NCI-H2029 treated with DMSO at 0.1 percent for 48 hours (cell line): ENCODE data around the gene STPG2.

Source experiments
- DNase-seq: peaks from one replicate; lab custom pipeline; 2025; lab: John Stamatoyannopoulos, UW

STPG2 gene

DNA sequence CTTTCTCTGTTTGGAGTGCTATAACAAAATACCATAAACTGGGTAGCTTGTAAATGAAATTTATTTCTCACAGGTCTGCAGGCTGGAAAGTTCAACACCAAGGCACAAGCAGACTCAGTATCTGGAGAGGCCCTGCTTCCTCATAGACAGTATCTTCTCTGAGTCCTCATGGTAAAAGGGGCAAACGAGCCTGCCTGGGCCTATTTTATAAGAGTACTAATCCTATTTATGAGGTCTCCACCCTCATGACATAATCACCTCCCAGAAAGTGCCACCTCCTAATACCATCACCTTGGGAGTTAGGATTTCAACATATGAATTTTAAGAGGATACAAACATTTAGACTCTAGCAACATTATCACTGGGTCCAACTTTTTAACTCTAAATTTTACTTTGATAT is 200.3 kb downstream of the STPG2 start:
- no peak for DNase-seq

DNA sequence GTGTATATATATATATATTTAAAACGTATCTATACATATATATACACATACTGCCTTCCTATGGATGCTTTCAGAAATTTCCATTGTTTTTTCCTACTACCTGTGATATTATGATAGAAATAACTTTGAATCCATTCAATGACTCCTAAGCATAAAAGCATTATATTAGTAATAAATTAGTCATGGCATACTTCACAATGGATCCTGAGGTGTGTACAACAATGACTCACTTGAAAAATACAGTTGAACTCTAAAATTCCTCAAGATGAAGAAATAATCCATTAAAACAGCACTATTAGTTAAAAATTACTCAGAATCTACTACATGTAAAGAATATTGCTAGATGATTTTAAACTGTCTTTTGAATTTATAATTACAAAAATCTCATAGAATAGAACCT is 201.1 kb downstream of the STPG2 start:
- DNase-seq, result no peak

DNA sequence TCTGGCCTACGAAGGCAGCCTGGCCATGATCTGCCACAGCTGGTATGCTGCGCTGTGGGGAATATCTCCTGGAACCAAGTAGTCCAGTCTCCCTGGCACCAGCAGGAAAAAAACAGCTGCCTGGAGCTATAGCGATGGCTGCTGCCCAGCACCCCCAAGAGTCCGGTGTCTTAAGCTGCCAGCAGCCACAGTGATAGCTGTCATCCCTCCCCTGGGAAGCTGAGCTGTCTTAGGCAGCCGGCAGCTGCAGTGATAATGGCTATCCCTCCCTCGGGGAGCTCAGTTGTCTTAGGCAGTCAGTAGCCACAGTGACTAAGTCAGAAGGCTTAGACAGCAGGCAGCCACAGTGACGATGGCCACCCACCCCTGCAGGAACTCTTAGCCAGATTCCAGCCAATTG is 205.1 kb downstream of the STPG2 start:
- DNase-seq, result no peak

DNA sequence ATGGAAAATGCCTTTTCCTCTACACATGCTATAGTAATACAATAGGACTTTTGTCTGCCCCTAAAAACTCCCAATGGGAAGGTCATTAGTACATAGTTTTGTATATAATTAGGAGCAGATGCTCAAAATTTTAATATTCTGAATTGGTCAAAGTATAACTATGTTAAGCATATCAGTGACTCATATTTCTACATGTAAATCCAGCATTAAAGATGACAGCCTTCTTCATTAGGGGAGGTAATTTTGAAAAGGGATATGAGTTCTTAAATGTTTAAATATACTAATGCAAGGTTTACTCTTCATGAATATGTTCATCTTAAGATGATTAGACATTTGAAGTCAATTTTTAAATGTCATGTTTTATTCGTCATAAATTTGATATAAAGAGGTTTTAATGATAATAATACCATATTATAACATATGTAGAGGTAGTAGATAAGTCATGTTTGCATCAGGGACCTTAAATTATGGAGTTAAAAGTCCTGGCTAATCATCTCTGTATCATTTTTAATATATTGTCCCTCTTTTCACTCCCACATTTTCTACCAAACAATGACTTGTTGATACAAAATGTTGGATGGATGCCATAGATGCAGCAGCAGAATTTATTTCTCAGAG is 218.8 kb downstream of the STPG2 start:
- DNase-seq, result no peak

DNA sequence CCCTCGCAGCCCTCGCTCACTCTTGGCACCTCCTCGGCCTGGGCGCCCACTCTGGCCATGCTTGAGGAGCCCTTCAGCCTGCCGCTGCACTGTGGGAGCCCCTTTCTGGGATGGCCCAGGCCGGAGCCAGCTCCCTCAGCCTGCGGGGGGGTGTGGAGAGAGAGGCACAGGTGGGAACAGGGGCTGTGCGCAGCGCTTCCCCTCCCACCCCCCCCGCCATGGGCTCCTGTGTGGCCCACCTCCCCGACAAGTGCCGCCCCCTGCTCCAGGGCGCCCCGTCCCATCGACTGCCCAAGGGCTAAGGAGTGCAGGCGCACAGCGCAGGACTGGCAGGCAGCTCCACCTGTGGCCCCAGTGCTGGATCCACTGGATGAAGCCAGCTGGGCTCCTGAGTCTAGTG is 220.2 kb downstream of the STPG2 start:
- DNase-seq, result no peak

DNA sequence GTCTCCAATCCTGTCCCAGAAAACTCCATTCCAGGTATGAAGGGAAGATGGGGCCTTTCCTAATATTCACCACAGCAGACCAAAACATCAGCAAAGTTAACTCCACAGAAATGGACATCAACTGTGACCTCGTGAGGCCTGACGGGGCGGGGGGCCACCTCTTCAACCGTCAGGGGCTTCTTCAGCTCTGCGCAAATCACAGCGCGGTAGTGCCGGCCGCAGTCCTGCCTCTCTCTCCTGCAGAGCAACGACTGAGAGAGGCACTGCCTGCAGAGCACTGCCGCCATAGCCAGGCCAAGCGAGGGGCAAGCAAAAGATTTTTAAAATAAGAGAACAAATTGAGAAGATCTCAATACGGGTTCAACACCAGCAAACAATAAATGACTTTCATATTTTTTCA is 226.2 kb downstream of the STPG2 start:
- DNase-seq, result no peak

DNA sequence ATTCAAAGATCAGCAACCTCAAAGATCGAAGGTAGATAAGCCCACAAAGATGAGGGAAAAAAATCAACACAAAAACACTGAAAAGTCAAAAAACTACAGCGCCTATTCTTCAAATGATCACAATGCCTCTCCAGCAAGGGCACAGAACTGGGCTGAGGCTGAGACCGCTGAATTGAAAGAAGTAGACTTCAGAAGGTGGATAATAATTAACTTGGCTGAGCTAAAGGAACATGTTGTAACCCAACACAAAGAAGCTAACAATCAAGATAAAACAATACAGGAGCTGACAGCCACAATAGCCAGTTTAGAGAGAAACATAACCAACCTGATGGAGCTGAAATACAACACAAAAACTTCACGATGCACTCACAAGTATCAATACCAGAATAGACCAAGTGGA is 231.1 kb downstream of the STPG2 start:
- DNase-seq, result no peak

DNA sequence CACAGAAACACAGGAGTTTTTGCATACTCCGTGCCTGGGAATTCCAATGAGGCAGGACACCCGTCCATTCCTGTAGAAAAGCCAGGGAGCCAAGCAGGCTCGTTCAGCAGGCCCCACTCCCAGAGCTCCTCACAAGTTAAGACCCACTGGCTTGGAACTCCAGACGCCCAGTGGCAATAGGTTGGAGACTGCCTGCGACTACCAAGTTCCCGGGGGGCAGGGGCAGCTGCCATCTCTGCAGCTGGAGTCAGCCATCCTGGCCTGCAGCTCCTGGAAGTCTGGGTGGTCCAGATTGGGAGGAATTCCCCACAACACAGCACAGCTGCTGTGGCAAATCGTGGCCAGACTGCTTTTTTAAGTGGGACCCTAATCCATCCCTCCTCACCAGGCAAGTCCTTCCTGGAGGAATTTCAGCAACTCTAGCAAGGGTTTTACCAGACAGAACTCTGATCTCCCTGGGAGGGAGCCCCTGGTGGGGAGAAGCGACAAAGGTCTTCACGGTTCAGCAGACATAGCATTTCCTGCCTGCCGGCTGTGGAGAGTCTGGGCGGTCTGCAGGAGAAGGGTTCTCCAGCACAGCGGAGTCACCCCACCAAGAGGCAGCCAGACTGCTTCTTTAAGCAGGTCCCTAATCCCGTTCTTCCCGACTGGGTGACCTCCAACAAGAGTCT is 231.9 kb downstream of the STPG2 start:
- DNase-seq, result no peak

DNA sequence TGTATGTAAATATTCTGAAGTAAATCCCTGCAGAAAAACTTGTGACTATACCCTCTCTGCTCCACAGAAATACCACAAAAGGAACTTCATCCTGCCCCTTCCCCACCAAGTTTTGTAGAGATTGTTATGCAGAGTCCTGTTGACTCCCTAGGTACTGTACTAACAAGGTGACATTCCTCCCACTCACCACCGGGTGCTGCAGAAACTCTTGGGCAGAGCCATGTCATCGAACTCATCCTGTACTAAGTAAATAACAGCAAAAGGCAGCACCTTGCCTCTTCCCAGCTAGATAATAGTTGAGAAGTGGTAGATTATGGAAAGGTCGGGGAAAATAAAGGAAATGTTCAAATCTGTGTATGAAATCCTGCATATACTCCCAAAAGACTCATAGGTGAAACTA is 233.3 kb downstream of the STPG2 start:
- DNase-seq, result no peak

DNA sequence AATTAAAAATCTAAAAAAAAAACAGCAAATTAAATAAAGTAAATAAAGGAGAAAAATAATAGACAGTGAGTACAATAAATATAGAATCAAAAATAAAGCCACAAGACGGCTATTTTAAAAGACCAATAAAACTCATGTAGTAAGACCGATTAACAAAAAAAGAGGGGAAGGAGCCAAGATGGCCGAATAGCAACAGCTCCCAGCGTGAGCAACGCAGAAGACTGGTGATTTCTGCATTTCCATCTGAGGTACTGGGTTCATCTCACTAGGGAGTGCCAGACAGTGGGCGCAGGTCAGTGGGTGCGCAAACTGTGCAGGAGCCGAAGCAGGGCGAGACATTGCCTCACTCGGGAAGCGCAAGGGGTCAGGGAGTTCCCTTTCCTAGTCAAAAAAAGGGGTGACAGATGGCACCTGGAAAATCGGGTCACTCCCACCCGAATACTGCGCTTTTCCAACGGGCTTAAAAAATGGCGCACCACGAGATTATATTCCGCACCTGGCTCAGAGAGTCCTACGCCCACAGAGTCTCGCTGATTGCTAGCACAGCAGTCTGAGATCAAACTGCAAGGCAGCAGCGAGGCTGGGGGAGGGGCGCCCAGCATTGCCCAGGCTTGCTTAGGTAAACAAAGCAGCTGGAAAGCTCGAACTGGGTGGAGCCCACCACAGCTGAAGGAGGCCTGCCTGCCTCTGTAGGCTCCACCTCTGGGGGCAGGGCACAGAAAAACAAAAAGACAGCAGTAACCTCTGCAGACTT is 239.7 kb downstream of the STPG2 start:
- DNase-seq, result peak; percentile 25

DNA sequence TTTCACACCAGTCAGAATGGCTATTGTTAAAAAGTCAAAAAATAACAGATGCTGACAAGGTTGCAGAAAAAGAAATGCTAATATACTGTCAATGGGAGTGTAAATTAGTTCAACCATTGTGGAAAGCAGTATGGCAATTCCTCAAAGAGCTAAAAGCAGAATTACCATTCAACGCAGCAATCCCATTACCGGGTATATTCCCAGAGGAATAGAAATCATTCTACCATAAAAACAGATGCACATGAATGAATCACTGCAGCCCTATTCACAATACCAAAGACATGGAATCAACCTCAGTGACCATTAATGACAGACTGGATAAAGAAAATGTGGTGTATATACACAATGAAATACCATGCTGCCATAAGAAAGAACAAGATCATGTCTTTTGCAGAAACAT is 243.0 kb downstream of the STPG2 start:
- DNase-seq, result no peak

DNA sequence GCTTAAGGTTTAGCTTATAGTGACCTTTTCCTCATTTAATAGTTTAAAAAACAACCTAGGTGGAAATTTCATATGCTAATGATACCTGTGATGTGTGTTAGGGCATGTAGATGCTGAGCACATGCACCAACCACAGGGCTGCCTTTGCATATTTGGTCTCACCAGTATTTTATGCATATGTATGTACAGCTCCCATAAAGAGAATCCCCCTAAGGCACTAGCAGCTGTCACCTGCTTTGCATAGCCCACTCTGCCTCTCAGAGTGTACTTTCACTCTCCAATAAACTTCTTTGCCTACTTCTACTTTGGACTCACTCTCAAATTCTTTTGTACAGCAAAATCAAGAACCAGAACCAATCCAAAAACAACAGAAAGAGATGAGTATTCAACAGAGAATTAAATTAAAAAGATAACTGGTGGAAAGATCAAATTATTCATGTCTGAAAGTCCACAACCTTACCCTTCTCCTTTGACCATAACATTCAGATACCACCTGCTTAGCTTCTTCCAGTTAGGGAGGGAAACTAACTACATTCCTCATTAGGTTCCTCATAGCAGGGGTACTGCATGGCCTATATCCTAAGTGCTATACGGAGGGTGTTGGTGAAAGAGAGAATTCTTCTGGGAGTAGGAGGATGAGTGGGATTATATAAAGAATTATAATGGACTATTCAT is 250.5 kb downstream of the STPG2 start:
- no peak for DNase-seq

DNA sequence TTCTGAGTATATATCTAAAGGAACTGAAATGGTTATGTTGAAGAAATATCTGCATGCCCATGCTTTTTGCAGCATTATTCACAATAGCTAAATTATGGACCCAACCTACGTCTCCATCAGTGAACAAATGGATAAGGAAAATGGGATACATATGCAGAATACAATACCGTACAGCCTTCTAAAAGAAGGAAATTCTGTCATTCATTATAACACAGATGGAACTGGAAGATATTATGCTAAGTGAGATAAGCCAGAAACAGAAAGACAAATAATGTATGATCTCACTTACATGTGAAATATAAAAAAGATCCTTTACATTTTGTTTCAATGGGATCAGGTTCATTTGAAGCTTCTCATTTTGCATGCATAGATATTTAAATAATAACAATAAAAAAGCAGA is 263.3 kb downstream of the STPG2 start:
- DNase-seq, result no peak

DNA sequence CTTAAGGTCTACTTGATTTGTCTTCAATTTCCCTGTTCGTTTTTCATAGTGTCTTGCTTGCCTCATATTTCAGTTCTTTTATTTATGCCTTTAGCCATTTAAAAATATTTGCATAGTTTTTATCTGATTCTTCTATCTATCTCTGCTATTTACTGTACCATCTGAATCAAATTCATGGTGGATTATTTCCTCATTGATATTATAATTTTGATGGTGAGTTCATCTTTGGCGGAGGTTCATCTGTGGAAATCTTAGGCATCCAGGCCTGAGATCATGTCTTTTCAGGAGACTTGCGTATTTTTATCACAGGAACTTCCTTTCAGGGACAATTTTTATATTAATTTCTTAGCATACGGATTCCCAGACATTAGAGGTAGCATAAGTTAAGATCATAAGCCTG is 275.2 kb downstream of the STPG2 start:
- DNase-seq, result no peak

DNA sequence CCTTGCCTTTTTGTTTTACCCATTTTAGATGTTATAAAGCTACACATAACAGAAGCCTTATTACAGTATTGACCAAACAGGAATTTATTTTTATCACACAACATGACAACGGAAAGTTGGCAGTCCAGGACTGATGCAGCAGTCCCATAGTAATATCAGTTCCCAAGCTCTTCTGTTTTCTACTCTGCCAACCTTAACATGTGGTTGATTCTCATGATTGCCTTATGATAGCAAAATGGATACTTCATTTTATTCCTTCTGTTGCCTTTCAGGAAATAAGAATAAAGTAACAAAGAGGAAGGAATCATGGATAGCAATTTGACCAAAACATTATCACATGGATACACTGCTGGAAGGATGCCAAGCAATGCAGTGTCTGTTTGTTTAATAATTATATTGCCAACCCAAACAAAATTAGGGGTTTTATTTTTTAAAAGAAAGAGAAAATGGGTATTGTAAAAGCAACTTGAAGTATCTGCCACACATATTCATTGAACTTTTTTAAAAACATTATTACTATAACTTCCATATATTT is 275.7 kb downstream of the STPG2 start:
- DNase-seq, result no peak

DNA sequence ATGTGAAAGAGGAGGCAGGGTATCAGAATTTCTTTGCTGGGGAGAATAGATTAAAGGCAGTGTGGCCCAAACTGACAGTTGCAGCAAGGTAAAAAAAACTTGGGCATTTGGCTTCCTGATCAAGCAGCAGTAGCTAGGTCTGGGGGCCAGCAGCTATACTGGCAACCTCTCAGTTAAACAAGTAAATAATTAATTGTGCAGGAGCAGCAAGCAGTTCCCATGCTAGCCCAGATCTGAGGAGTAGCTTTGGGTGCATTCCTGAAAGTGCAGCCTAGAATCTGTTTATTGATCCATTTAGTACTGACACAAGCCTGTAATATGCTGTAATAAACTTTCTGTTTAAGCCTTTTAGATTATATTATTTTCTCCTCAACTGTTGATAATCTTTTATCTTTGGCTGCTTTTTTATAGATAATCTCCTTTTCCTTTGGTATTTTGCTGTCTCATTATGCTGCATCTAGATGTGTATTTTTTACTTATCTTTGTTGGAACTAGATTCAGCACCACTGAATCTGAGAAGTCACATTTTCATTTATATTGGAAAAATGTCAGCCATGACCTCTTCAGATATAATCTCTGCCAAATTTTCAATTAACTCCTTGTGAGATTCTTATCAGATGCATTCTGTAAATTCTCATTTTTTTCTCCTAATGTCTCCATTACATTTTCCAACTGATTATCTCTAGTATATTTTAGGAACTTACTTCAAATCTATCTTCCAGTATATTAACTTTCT is 276.3 kb downstream of the STPG2 start:
- DNase-seq, result no peak

DNA sequence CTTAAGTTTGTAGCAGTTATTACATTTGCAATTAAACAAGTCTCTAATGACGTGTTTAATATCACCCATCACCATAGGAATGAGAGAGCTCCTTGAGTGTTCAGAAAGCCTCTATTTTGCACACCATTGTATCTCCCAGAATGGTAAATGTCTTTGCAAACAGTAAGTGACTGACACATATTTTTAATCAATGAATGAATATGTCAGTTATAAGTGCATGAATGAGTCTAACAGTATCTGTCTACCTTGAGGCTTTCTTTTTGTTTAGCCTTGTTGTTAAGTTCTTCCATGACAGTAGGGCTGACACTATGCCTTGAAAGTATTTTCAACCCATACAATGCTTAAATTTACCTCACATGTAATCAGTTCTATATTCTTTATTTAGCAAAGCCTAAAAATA is 292.2 kb downstream of the STPG2 start:
- DNase-seq, result no peak

DNA sequence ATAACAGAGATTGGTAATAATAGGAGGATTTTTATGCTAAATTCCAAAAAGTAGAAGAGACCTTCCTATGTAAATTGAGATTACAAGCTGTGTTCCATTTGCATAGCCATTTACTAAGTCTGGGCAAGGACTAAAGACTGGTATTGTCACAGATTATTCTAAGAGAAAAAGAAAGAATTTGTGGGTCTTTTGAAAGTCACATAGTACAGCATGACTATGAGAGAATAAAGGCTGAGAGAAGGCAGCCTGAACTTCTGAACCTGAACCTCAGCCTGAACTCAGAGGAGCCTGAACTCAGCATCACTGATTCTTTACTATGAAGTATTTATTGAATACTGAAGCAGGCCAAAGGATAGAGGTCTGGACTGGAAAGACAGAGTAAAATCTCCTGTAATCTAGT is 297.5 kb downstream of the STPG2 start:
- DNase-seq, result no peak

DNA sequence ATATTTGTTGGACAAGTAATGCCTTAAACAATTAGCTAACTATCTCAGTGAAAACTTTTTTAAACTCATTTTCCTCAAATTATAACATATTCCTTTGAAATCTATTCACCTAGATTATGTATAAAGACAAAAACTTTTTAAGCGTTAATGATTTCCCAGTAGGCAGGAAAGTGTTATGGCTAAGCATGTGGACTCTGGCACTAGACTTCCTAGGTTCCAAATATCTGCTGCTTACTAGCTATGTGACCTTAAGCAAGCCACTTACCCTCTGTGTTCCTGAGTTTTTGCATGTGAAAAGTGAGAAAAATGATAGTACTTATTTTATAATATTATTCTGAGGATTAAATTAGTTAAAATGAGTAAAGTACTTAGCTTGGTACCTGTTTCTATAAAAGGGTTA is 301.8 kb downstream of the STPG2 start:
- no peak for DNase-seq

DNA sequence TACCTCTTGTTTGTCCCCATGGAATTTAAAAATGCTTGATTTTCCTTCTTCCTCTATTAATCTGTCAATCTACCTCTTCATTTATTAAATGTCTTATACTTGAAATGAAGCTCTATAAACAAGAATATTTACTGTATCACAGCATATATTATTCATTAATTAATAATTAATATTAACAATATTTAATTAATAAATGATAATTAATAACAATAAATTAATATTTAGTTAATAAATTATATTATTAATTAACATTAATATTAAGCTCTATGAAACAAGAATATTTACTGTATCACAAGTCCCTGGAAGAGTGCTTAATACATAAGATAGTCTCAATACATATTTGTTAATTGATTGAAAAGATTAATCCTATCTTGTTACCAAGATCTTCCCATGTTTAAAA is 306.6 kb downstream of the STPG2 start:
- no peak for DNase-seq

DNA sequence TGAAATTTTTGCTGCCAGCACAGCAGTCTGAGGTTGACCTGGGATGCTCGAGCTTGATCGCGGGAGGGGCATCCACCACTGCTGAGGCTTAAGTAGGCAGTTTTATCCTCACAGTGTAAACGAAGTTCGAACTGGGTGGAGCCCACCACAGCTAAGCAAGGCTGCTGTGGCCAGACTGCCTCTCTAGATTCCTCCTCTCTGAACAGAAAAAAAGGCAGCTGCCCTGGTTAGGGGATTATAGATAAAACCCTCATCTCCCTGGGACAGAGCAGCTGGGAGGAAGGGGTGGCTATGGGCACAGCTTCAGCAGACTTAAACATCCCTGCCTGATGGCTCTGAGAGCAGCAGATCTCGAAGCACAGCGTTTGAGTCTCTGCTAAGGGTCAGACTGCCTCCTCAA is 314.6 kb downstream of the STPG2 start:
- DNase-seq, result no peak

DNA sequence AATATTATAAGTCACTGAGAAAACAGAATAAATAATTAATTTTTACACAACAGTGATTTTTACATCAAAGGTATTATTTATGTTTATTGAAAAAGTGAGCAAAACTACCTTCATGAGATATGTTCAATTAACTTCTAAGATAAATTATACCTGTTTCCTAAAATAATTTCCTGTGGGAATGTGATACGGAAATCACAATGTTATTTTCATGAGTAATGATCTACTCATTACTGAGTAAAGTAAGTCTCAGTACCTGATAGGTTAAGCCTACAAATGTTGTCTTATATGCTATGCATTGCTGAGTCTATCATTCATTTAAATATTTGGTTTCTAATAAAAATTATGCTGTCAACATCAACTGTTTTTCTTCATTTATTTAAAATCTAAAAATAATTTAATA is 324.0 kb downstream of the STPG2 start:
- no peak for DNase-seq
